Lower lobe of right lung (tissue), 2 donors: ENCODE measurements around the gene TRMT112. TPM values are rescaled to one million over a fixed set of nuclear protein-coding genes. Genes with fewer than 3 reads are reported as not detected.

Experiments
- ATAC-seq, 2 donors: fragments of 200-7000 bp; cut with Tn5 transposase; one replicate each; pipeline ENCODE4 v1.9.1; 2020 to 2022; ENCODE audit warnings: mild to moderate bottlenecking in 2 of 2, moderate library complexity in 2 of 2
- DNase-seq: peaks from one replicate; pipeline ENCODE4 v3.0.0-alpha.2; 2020
- H3K27ac ChIP-seq: fragments of 200-600 bp; one replicate; pipeline ENCODE4 v1.8.0; 2022
- H3K27me3 ChIP-seq: fragments of 200-600 bp; one replicate; pipeline ENCODE4 v1.8.0; 2022; ENCODE audit warnings: low read depth
- H3K36me3 ChIP-seq: fragments of 200-600 bp; one replicate; pipeline ENCODE4 v1.8.0; 2022; ENCODE audit warnings: mild to moderate bottlenecking
- H3K4me1 ChIP-seq: fragments of 200-600 bp; one replicate; pipeline ENCODE4 v1.8.0; 2022
- H3K4me3 ChIP-seq: fragments of 200-600 bp; one replicate; pipeline ENCODE4 v1.8.0; 2022; ENCODE audit warnings: mild to moderate bottlenecking
- H3K9me3 ChIP-seq: fragments of 200-600 bp; one replicate; pipeline ENCODE4 v1.8.0; 2022
- CTCF ChIP-seq: fragments of 200-600 bp; IDR thresholded peaks from one replicate; pipeline ENCODE4 v1.8.0; 2022; ENCODE audit warnings: antibody characterized with exemption, mild to moderate bottlenecking
- intact Hi-C: fragments of 100-400 bp; cut with DNase I; formaldehyde crosslinking; loops from one replicate; pipeline ENCODE4 v1.11.0; 2022
- total RNA-seq: library from RNA; stranded (reverse); fragmentation: NEBNext Ultra II Directional; extraction: Animal tissue kit (Norgen Biotek cat#: 25700); gene quantifications from one replicate; pipeline ENCODE4 v1.2.1, GENCODE V29; 2021
- donor health status: DM: no; HTN: yes; CAD: no; lungs with severe emphysema.

Gene TRMT112
- total RNA-seq, 1 donor from 2014 or later: 178 TPM

- Histone ChIP-seq H3K27me3 (no peaks in the 10 kb centered on the region), H3K9me3 (no peaks in the 10 kb centered on the region), H3K4me3 (no peak overlapping the region), H3K36me3 (peaks cover 65% of the 10 kb centered on the region), H3K27ac (no peak overlapping the region), H3K4me1 (peaks cover 31% of the 10 kb centered on the region)
- DNase-seq (no peak), ATAC-seq (no peak)
- TF ChIP-seq CTCF: no peak
- intact Hi-C loops: no loop called here
Measured at GRCh38 chr11:64361659-64362058, 44.3 kb upstream of the TRMT112 start.

- H3K4me3 ChIP-seq: peak overlapping the region; percentile 91
- H3K4me1 ChIP-seq: peaks cover 36% of the 10 kb centered on the region
- no peaks in the 10 kb centered on the region for H3K9me3 ChIP-seq
- intact Hi-C loops: no loop called here
- no peak for ATAC-seq
- DNase-seq: no peak
- no peak overlapping the region for H3K27ac ChIP-seq
- no peaks in the 10 kb centered on the region for H3K27me3 ChIP-seq
- peaks cover 53% of the 10 kb centered on the region for H3K36me3 ChIP-seq
- no peak for TF ChIP-seq CTCF
Measured at GRCh38 chr11:64360448-64360921, 43.1 kb upstream of the TRMT112 start.

- TF ChIP-seq CTCF: no peak
- peak overlapping the region; percentile 91 for H3K4me3 ChIP-seq
- intact Hi-C loops: no loop called here
- H3K9me3 ChIP-seq: no peaks in the 10 kb centered on the region
- H3K4me1 ChIP-seq: peaks cover 42% of the 10 kb centered on the region
- DNase-seq (peak; percentile 69), ATAC-seq (peak; percentile 20 to 32)
- no peaks in the 10 kb centered on the region for H3K27me3 ChIP-seq
- peak overlapping the region; percentile 90 for H3K27ac ChIP-seq
- peaks cover 47% of the 10 kb centered on the region for H3K36me3 ChIP-seq
Measured at GRCh38 chr11:64359712-64360445, 42.5 kb upstream of the TRMT112 start.

DNA sequence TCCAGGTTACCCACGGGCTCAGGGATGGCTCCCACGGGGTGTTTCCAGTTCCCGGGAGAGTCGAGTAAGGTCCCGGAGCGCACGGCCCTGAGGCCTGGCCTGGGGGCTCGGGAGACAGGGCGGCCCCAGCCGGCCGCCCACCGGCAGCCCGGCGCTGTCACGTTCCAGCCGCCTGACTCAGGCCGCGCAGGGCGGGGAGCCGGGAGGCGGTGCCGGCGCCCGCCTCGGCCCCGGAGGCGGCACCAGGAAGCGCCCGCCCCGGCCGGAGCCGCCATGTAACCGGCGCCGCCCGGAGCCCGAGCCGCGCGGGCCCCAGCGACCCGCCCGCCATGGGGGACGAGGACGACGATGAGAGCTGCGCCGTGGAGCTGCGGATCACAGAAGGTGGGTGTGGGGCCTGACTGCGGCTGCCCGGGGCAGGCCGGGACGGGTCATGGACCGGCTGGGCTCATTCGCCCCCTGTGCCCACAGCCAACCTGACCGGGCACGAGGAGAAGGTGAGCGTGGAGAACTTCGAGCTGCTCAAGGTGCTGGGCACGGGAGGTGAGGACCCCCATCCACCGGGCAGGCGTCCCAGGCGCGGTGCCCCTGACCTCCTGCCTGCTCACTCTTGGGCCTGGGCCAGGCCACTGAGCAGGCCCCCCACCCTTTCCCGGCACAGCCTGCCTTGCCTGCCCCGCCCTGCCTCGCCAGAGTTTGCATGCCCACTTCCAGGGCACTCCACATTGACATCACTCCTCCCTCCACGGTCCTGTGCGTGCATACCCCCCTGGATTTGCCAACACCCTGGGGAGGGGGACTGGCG is 41.8 kb upstream of the TRMT112 start, which contains the start of gene RPS6KA4:
Gene RPS6KA4 (plus strand): TSS at position 256 of the 805 bp plus-strand sequence. CDS start 74 bp downstream, at position 330.
- peaks cover 43% of the 10 kb centered on the region for H3K4me1 ChIP-seq
- H3K27ac ChIP-seq: peak within 1 kb of the TSS; percentile 90
- DNase-seq (peak; percentile 74), ATAC-seq (peak; percentile 88 to 92)
- H3K36me3 ChIP-seq: peaks cover 39% of the 10 kb centered on the region
- H3K9me3 ChIP-seq: no peaks in the 10 kb centered on the region
- TF ChIP-seq CTCF: no peak
- peak within 1 kb of the TSS; percentile 91 for H3K4me3 ChIP-seq
- intact Hi-C loops: no loop called here
- H3K27me3 ChIP-seq: no peaks in the 10 kb centered on the region

DNA sequence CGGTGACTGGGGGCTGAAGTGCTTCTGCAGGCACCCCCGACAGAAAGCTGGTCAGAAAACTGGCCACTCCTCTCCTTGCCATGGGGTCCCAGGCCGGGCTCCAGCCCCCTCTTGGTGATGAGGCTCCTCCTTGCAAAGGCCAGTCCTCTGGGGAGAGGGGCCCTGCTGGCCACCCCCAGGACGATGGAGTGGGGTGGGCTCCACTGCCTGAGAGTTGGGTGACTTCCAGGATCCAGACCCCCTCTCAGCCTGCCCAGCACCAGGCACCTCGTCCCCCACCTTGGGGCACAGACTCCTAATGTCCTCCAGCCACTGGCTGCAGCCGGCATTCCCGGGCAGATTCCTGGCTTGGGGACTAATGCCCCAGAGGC is 41.2 kb upstream of the TRMT112 start:
- Histone ChIP-seq H3K9me3 (no peaks in the 10 kb centered on the region), H3K4me3 (peak overlapping the region; percentile 91), H3K27me3 (no peaks in the 10 kb centered on the region), H3K27ac (peak overlapping the region; percentile 90), H3K36me3 (peaks cover 35% of the 10 kb centered on the region), H3K4me1 (peaks cover 43% of the 10 kb centered on the region)
- TF ChIP-seq CTCF: no peak
- peak; percentile 0 to 10 for ATAC-seq
- intact Hi-C loops: no loop called here
- DNase-seq: no peak
